Uterus (tissue), 4 donors: ENCODE results near the gene IQGAP1. TPM values are rescaled to one million over a fixed set of nuclear protein-coding genes. Genes with fewer than 3 reads are reported as not detected.

Source experiments
- DNase-seq, 2 donors: peaks; one replicate each; pipeline ENCODE4 v3.0.0-alpha.2; 2019 to 2020
- H3K27ac ChIP-seq, 2 donors: fragments of 200-600 bp; sonication (generic); 1 replicate in 1 of 2; 2 replicates in 1 of 2; pipeline ENCODE4 v1.5.1; 2016 to 2018
- H3K27me3 ChIP-seq, 2 donors: fragments of 200-600 bp; sonication (generic); one replicate each; pipeline ENCODE4 v1.5.1; 2018 to 2019; ENCODE audit warnings: control low read depth in 1 of 2
- H3K36me3 ChIP-seq, 2 donors: fragments of 200-600 bp; sonication (generic); one replicate each; pipeline ENCODE4 v1.5.1; 2019; ENCODE audit warnings: control low read depth in 1 of 2
- H3K4me1 ChIP-seq, 2 donors: fragments of 200-600 bp; sonication (generic); one replicate each; pipeline ENCODE4 v1.5.1; 2018 to 2019; ENCODE audit warnings: control low read depth in 1 of 2
- H3K4me3 ChIP-seq, 2 donors: fragments of 200-600 bp; sonication (generic); 1 replicate in 1 of 2; 2 replicates in 1 of 2; pipeline ENCODE4 v1.5.1; 2018 to 2019; ENCODE audit warnings: mild to moderate bottlenecking in 1 of 2
- H3K9me3 ChIP-seq, 2 donors: fragments of 200-600 bp; sonication (generic); one replicate each; pipeline ENCODE4 v1.5.1; 2019; ENCODE audit warnings: control low read depth in 1 of 2
- POLR2A ChIP-seq, 2 donors: fragments of 450-650 bp; IDR thresholded peaks; one replicate each; pipeline ENCODE4 v1.6.1; 2016; ENCODE audit warnings: antibody characterized with exemption in 2 of 2, mild to moderate bottlenecking in 1 of 2, moderate library complexity in 1 of 2
- intact Hi-C: fragments of 100-400 bp; cut with DNase I; formaldehyde crosslinking; loops from one replicate; pipeline ENCODE4 v1.15.1; 2023; ENCODE audit warnings: low total_unique reads
- total RNA-seq, 4 donors: library from RNA; depleted of rRNA in 3 of 4; stranded (reverse); fragments of >200 nt in 3 of 4; gene quantifications; one replicate each; pipeline versions ENCODE4 v1.1.0 to v1.2.4, GENCODE V29; 2014 to 2023
- TF ChIP-seq, protein P1 (sequence below), 4 experiments: fragments of 200-600 bp in 2 of 4; fragments of 450-650 bp in 2 of 4; sonication (generic) in 2 of 4; IDR thresholded peaks; one replicate each; pipeline ENCODE4 v1.5.1; 2016 to 2019; ENCODE audit warnings: antibody characterized with exemption in 4 of 4, mild to moderate bottlenecking in 2 of 4, moderate library complexity in 1 of 4
- donor health status: DM: yes; HTN: yes; CAD: no.

The IQGAP1 gene
- total RNA-seq, 4 donors from 2014 or later: 195 to 777 (median 290) TPM

DNA sequence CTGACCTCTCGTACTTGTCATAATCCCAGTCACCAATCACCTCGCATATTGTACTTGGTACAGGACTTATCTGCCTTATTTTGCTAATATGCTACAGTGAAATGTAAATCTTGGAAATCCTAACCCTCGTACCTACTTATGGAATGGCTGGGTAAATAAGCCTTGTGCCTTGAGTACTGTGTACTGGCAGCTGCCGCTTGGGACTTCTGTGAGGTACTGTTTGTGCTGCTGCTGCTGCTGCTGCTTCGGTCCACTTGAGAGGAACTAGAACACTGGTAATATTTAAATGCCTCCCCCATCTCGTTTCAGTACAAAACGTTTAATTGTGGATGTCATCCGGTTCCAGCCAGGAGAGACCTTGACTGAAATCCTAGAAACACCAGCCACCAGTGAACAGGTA, 99.1 kb downstream of the IQGAP1 start:
- Histone ChIP-seq H3K9me3 (no peaks in the 10 kb centered on the region), H3K27me3 (no peaks in the 10 kb centered on the region), H3K36me3 (no peaks in the 10 kb centered on the region), H3K27ac (no peak overlapping the region), H3K4me1 (no peaks in the 10 kb centered on the region), H3K4me3 (no peak overlapping the region)
- DNase-seq: no peak
- TF ChIP-seq, protein P1, sequence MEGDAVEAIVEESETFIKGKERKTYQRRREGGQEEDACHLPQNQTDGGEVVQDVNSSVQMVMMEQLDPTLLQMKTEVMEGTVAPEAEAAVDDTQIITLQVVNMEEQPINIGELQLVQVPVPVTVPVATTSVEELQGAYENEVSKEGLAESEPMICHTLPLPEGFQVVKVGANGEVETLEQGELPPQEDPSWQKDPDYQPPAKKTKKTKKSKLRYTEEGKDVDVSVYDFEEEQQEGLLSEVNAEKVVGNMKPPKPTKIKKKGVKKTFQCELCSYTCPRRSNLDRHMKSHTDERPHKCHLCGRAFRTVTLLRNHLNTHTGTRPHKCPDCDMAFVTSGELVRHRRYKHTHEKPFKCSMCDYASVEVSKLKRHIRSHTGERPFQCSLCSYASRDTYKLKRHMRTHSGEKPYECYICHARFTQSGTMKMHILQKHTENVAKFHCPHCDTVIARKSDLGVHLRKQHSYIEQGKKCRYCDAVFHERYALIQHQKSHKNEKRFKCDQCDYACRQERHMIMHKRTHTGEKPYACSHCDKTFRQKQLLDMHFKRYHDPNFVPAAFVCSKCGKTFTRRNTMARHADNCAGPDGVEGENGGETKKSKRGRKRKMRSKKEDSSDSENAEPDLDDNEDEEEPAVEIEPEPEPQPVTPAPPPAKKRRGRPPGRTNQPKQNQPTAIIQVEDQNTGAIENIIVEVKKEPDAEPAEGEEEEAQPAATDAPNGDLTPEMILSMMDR (IDR thresholded peaks at IDR 0.05): no peak
- TF ChIP-seq POLR2A (IDR thresholded peaks at IDR 0.05): no peak
- intact Hi-C loops: no loop called here

DNA sequence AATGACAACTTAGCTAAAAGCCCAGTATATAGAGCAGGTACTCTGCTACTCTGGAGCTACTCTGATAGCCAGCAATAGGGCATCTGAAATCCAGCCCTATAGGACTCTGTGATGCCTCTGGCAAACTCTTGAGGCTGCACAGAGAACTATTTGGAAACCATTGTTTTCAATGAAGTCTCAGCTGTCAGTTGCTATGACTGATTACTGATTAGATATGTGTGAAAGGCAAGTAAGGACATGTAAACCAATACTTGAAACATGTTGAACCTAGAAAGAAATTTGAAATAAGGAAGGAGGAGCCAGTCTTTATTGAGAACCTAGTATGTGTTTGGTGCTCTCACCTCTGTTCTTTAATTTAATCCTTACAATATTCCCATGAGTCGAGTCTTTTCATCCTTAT, 101.5 kb downstream of the IQGAP1 start:
- Histone ChIP-seq H3K27ac (no peak overlapping the region), H3K36me3 (no peaks in the 10 kb centered on the region), H3K4me3 (no peak overlapping the region), H3K27me3 (no peaks in the 10 kb centered on the region), H3K9me3 (no peaks in the 10 kb centered on the region), H3K4me1 (no peaks in the 10 kb centered on the region)
- DNase-seq: no peak
- TF ChIP-seq, protein P1 (IDR thresholded peaks at IDR 0.05): no peak
- no peak for TF ChIP-seq POLR2A (IDR thresholded peaks at IDR 0.05)
- intact Hi-C loops: no loop called here

DNA sequence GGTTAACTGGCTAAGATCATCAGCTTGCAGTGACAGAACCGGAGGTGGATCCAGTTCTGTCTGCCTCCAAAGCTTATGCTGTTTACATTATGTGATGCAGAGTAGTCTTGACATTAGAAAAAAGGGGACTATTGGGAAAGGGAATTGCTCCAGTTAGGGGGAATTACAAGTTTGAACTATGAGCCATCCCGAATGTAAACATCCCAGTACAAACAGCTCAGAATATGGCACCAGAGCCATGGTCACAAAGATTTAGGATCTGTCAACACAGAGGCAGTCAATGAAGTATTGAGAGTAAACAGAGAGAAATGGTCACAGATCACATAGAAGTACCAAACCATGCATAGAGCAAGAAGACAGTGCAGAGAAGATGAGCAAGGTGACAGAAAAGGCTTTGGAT, 101.9 kb downstream of the IQGAP1 start:
- Histone ChIP-seq H3K9me3 (no peaks in the 10 kb centered on the region), H3K36me3 (no peaks in the 10 kb centered on the region), H3K4me1 (no peaks in the 10 kb centered on the region), H3K4me3 (no peak overlapping the region), H3K27me3 (no peaks in the 10 kb centered on the region), H3K27ac (no peak overlapping the region)
- no peak for TF ChIP-seq POLR2A (IDR thresholded peaks at IDR 0.05)
- TF ChIP-seq, protein P1 (IDR thresholded peaks at IDR 0.05): no peak
- intact Hi-C loops: no loop called here
- DNase-seq: no peak

DNA sequence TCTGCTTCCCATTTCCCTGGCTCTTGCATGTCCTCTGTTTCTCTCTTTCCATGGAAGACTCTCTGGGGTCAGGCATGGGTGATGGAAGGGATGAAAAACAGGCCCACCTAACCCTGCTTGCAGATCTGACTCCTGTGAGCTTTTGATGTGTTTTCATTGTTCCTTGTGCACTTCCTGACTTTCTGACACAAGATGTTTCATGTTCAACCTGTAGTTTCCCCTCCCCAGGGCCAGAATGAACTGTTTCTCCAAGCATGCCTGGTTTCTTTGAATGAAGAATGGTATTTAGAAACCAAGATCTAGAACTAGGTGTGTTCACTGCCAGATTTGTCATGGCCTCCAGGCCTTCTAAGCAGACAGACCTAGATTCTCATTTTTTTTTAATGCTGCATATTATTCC, 105.6 kb downstream of the IQGAP1 start:
- Histone ChIP-seq H3K4me3 (no peak overlapping the region), H3K27ac (no peak overlapping the region), H3K36me3 (no peaks in the 10 kb centered on the region), H3K4me1 (no peaks in the 10 kb centered on the region), H3K27me3 (no peaks in the 10 kb centered on the region), H3K9me3 (no peaks in the 10 kb centered on the region)
- TF ChIP-seq, protein P1 (IDR thresholded peaks at IDR 0.05): no peak
- TF ChIP-seq POLR2A (IDR thresholded peaks at IDR 0.05): no peak
- DNase-seq: no peak
- intact Hi-C loops: no loop called here

DNA sequence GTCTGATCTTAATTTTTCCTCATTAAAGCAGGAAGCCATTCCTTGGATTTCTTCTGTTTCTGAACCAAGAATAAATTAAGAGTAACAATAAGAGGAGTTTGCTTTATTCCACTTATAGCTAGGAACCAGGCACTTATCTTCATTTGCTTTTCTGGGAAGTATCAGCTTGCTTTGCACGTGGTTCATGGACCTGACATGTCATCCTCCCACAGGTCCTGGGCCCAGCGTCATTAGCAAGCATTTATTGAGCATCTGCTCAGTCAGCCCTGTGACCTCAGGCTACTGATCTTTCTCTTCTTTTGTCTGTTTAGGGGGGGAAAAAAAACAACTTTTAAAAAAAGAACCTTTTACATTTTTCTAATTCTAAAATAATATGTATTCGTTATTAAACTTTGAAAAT, 107.0 kb downstream of the IQGAP1 start:
- Histone ChIP-seq H3K36me3 (no peaks in the 10 kb centered on the region), H3K9me3 (no peaks in the 10 kb centered on the region), H3K27ac (peak overlapping the region in 1 of 2 donors; percentile 18), H3K4me1 (no peaks in the 10 kb centered on the region), H3K27me3 (no peaks in the 10 kb centered on the region), H3K4me3 (no peak overlapping the region)
- no peak for TF ChIP-seq POLR2A (IDR thresholded peaks at IDR 0.05)
- TF ChIP-seq, protein P1 (IDR thresholded peaks at IDR 0.05): no peak
- peak; percentile 24 to 39 for DNase-seq
- intact Hi-C loops: no loop called here
